AG09309 (cell line): Measurements from ENCODE around the gene MYMK.

Experiments
- DNase-seq: peaks from one replicate; pipeline ENCODE4 v3.0.0-alpha.2; 2010; ENCODE audit warnings: low read depth
- H3K4me3 ChIP-seq: 2 replicates; pipeline ENCODE4 v1.5.1; 2011; ENCODE audit warnings: mild to moderate bottlenecking, low read depth, low read length, moderate library complexity; ENCODE audit not compliant: control insufficient read depth
- CTCF ChIP-seq: IDR thresholded peaks from 2 replicates; pipeline ENCODE4 v1.5.1; 2011; ENCODE audit warnings: mild to moderate bottlenecking, low read depth, low read length, inconsistent platforms; ENCODE audit not compliant: insufficient read depth, control insufficient read depth; ENCODE audit errors: missing control alignments

Gene MYMK

GRCh38 chr9:133515615-133516255, 9.0 kb downstream of the MYMK start:
- no peak for TF ChIP-seq CTCF
- no peak for DNase-seq
- no peak overlapping the region for H3K4me3 ChIP-seq

- H3K4me3 ChIP-seq: no peak overlapping the region
- TF ChIP-seq CTCF: no peak
- no peak for DNase-seq
These were observed 9.5 kb downstream of the MYMK start for GRCh38 chr9:133515240-133515610.

DNA sequence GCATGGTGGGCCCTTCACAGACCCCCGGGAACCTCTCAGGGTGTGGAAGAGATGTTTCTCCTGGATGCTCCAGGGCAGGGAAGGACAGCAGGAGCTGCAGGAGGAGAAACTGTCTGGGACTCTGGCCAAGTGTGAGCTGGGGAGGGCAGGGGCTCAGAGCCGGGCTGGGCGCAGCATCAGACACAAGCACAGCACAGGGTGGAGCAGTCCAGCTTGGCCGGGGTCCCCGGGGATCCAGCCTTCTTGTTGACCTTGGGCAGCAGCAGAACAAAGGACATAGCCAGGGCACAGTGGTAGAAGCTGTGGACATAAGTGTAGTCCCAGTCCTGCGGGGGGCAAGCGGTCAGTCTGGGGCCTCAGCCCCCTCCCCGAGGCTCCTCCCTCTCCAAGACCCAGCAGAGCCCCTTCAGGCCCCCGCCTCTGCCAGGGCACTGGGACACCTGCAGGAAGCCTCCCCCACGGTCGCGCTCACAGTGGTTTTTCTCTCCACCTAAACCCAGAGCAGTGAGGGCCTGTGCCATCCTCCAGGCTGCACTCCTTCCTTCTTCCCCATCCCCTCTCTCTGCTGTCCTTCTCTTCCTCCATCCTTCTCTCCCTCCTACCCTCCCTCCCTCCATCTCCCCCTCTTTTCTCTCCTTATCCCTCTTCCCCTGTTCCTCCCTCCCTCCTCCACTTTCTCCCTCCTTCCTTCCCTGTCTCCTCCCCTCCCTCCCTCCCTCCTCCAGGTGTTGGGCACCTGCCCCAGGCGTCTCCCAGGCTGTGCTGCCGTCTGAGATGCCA, 10.1 kb downstream of the MYMK start:
- no peak overlapping the region for H3K4me3 ChIP-seq
- no peak for TF ChIP-seq CTCF
- DNase-seq: no peak

DNA sequence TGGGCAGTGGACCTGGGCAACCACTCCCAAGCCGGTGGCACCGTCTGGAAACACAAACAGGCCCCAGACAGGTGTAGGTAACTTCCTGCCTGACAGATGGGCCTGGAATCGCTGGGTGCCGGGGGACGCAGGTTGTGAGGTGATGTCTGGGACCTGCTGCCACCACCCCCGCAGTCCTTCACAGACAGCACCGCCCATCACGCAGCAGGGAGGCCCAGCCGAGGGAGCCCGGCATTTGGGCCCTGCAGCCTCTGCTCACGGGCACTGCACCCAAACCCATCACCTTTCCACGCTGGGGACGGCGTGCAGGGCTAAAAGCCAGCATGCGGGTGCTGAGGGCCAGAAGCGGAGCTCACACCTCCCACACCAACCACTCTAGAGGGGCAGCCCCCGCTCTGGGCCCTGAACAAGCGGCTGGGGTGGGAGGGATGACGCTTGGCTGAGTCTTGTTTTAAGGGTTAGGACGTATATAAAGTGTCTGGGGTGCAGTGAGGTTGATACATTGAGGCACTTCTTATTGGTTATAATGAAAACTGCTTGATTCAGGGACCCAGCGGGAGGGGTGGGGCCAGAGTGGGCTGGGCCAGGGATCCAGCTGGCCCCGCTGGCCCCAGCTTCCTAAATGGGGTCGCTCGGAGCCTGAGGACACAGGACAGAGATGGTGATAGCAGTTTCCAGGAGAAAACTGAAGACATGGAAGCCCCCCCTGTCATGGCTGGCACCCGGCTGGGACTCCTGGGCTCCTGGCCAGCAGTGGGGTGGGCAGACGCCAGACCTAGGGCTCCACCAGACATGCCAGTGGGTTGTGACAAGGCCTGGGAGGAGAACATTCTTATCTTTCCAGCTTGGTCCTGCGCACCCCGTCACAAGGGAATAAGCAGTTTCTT, 11.3 kb downstream of the MYMK start:
- TF ChIP-seq CTCF: no peak
- no peak overlapping the region for H3K4me3 ChIP-seq
- no peak for DNase-seq

- no peak for DNase-seq
- TF ChIP-seq CTCF: no peak
- H3K4me3 ChIP-seq: no peak overlapping the region
These were observed 12.2 kb downstream of the MYMK start for GRCh38 chr9:133512253-133513213.
